UCSD-AML1 (cell line): ENCODE data around the gene SMARCB1.

ENCODE experiments used
- DNase-seq: peaks from one replicate; lab custom pipeline; 2025; ENCODE audit not compliant: unreplicated experiment; lab: John Stamatoyannopoulos, UW

Gene SMARCB1

GRCh38 chr22:23780146-23780748 is 6.5 kb upstream of the SMARCB1 start:
- no peak for DNase-seq

- DNase-seq, result no peak
Measured at GRCh38 chr22:23781065-23781464, 5.7 kb upstream of the SMARCB1 start.

GRCh38 chr22:23781511-23782183 is 5.1 kb upstream of the SMARCB1 start:
- DNase-seq, result no peak

GRCh38 chr22:23782252-23782651 is 4.5 kb upstream of the SMARCB1 start:
- no peak for DNase-seq

GRCh38 chr22:23782703-23783102 is 4.1 kb upstream of the SMARCB1 start:
- no peak for DNase-seq

- no peak for DNase-seq
Measured at GRCh38 chr22:23783265-23784150, 3.3 kb upstream of the SMARCB1 start.

- DNase-seq, result peak; percentile 57
Measured at GRCh38 chr22:23784215-23784732, 2.5 kb upstream of the SMARCB1 start.

- no peak for DNase-seq
Measured at GRCh38 chr22:23786261-23786710, 480 bp upstream of the SMARCB1 start.

GRCh38 chr22:23787600-23787896 is 782 bp downstream of the SMARCB1 start:
- DNase-seq, result no peak

- no peak for DNase-seq
Measured at GRCh38 chr22:23787910-23788309, 1.1 kb downstream of the SMARCB1 start.

- DNase-seq, result no peak
Measured at GRCh38 chr22:23789121-23789520, 2.4 kb downstream of the SMARCB1 start.

GRCh38 chr22:23789638-23790037 is 2.9 kb downstream of the SMARCB1 start:
- DNase-seq, result no peak

GRCh38 chr22:23790819-23791737 is 4.3 kb downstream of the SMARCB1 start:
- DNase-seq, result no peak

GRCh38 chr22:23791738-23792645 is 5.2 kb downstream of the SMARCB1 start:
- no peak for DNase-seq

GRCh38 chr22:23793326-23793725 is 6.6 kb downstream of the SMARCB1 start:
- no peak for DNase-seq

GRCh38 chr22:23796461-23796860 is 9.7 kb downstream of the SMARCB1 start:
- DNase-seq, result no peak

GRCh38 chr22:23800297-23801237 is 13.8 kb downstream of the SMARCB1 start:
- DNase-seq, result no peak

- no peak for DNase-seq
Measured at GRCh38 chr22:23801238-23801821, 14.6 kb downstream of the SMARCB1 start.
